Sigmoid colon (tissue), 7 donors: ENCODE data around the gene SLC22A3. TPM values are rescaled to one million over a fixed set of nuclear protein-coding genes. Genes with fewer than 3 reads are reported as not detected.
"Not testable (repeated sequence)": the region's sequence is repeated elsewhere in the genome, so short reads cannot be mapped to it uniquely, and the experiment has no call there.

ENCODE experiments used
- DNase-seq: peaks from one replicate; pipeline ENCODE4 v3.0.0-alpha.2; 2019
- H3K27ac ChIP-seq, 4 donors: fragments of 200-600 bp; sonication (generic); one replicate each; pipeline ENCODE4 v1.5.1; 2016 to 2019; ENCODE audit warnings: mild to moderate bottlenecking in 1 of 4
- H3K27me3 ChIP-seq, 3 donors: fragments of 200-600 bp; sonication (generic); one replicate each; pipeline ENCODE4 v1.5.1; 2019; ENCODE audit warnings: mild to moderate bottlenecking in 1 of 3
- H3K36me3 ChIP-seq, 4 donors: fragments of 200-600 bp; sonication (generic); one replicate each; pipeline ENCODE4 v1.5.1; 2016 to 2019
- H3K4me1 ChIP-seq, 4 donors: fragments of 200-600 bp; sonication (generic); one replicate each; pipeline ENCODE4 v1.5.1; 2017 to 2019
- H3K4me3 ChIP-seq, 4 donors: fragments of 200-600 bp; sonication (generic); one replicate each; pipeline ENCODE4 v1.5.1; 2017 to 2019; ENCODE audit warnings: mild to moderate bottlenecking in 2 of 4, moderate library complexity in 1 of 4
- H3K9me3 ChIP-seq, 4 donors: fragments of 200-600 bp in 3 of 4; sonication (generic) in 3 of 4; one replicate each; pipeline versions ENCODE4 v1.5.1 to v1.6.1; 2013 to 2019
- EP300 ChIP-seq, 4 donors: sonication (generic); formaldehyde crosslinking; IDR thresholded peaks; one replicate each; pipeline ENCODE4 v1.6.1; 2017; ENCODE audit warnings: antibody characterized with exemption in 4 of 4
- POLR2A ChIP-seq, 2 donors: fragments of 450-650 bp; IDR thresholded peaks; one replicate each; pipeline ENCODE4 v1.6.1; 2016; ENCODE audit warnings: antibody characterized with exemption in 2 of 2, mild to moderate bottlenecking in 2 of 2, moderate library complexity in 2 of 2
- POLR2AphosphoS5 ChIP-seq, 4 donors: sonication (generic); formaldehyde crosslinking; IDR thresholded peaks; one replicate each; pipeline ENCODE4 v1.6.1; 2017; ENCODE audit warnings: antibody characterized with exemption in 4 of 4
- WGBS, 2 donors: extraction: QIAGEN DNeasy Blood & Tissue Kit; methylation state at CpG; one replicate each; pipeline ENCODE4 v1.1.7; 2013; 5-methylcytosine and 5-hydroxymethylcytosine counted together
- intact Hi-C: fragments of 100-400 bp; cut with DNase I; formaldehyde crosslinking; loops from one replicate; pipeline ENCODE4 v1.15.1; 2023
- polyA plus RNA-seq, 3 donors: library from polyadenylated mRNA; stranded (reverse); fragments of 200-250 nt; gene quantifications; one replicate each; pipeline ENCODE4 v1.2.3, GENCODE V29; 2013
- total RNA-seq, 4 donors: library from RNA; depleted of rRNA; stranded (reverse); fragments of >200 nt; gene quantifications; one replicate each; pipeline ENCODE4 v1.1.0, GENCODE V29; 2016
- TF ChIP-seq, protein P1 (sequence below), 4 experiments: fragments of 450-650 bp in 3 of 4; fragments of 200-600 bp in 1 of 4; IDR thresholded peaks; one replicate each; pipeline ENCODE4 v1.5.1; 2016 to 2019; ENCODE audit warnings: antibody characterized with exemption in 4 of 4, mild to moderate bottlenecking in 3 of 4, moderate library complexity in 2 of 4
- donor health status: healthy with polysubstance abuse.
- donor health status: Bipolar disorder and iron deficiency.
- donor health status: healthy.

Gene SLC22A3
- total and polyA plus RNA-seq, 7 donors = 0.23 to 26.3 (median 13.6) TPM

DNA sequence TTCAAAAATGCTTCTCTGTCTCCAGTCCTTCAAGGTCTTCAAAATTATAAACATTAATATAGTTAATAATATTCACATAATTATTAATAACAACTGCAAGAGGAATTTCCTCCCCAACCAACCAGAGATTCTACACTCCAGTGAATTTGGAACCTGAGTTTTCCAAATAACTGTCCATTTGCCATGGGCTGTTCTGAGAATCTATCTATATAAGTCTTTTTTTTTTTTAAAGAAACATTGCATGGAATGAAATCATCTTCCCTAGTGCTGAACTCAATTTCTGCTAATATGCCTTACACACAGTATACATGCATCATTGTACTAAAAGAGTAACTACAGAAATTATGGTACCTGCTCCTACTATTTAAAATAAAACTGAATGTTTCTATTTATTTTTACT is 113.9 kb downstream of the SLC22A3 start:
- no peak for TF ChIP-seq EP300 (IDR thresholded peaks at IDR 0.05)
- no peak for TF ChIP-seq POLR2A (IDR thresholded peaks at IDR 0.05)
- TF ChIP-seq, protein P1, sequence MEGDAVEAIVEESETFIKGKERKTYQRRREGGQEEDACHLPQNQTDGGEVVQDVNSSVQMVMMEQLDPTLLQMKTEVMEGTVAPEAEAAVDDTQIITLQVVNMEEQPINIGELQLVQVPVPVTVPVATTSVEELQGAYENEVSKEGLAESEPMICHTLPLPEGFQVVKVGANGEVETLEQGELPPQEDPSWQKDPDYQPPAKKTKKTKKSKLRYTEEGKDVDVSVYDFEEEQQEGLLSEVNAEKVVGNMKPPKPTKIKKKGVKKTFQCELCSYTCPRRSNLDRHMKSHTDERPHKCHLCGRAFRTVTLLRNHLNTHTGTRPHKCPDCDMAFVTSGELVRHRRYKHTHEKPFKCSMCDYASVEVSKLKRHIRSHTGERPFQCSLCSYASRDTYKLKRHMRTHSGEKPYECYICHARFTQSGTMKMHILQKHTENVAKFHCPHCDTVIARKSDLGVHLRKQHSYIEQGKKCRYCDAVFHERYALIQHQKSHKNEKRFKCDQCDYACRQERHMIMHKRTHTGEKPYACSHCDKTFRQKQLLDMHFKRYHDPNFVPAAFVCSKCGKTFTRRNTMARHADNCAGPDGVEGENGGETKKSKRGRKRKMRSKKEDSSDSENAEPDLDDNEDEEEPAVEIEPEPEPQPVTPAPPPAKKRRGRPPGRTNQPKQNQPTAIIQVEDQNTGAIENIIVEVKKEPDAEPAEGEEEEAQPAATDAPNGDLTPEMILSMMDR (IDR thresholded peaks at IDR 0.05) = no peak
- TF ChIP-seq POLR2AphosphoS5 (IDR thresholded peaks at IDR 0.05) = no peak
- no peak overlapping the region for H3K27ac ChIP-seq
- H3K27me3 ChIP-seq = no peaks in the 10 kb centered on the region
- H3K4me3 ChIP-seq = no peak overlapping the region
- no peaks in the 10 kb centered on the region for H3K9me3 ChIP-seq
- no peaks in the 10 kb centered on the region for H3K4me1 ChIP-seq
- intact Hi-C loops = no loop called here
- no peak for DNase-seq
- H3K36me3 ChIP-seq = no peaks in the 10 kb centered on the region

DNA sequence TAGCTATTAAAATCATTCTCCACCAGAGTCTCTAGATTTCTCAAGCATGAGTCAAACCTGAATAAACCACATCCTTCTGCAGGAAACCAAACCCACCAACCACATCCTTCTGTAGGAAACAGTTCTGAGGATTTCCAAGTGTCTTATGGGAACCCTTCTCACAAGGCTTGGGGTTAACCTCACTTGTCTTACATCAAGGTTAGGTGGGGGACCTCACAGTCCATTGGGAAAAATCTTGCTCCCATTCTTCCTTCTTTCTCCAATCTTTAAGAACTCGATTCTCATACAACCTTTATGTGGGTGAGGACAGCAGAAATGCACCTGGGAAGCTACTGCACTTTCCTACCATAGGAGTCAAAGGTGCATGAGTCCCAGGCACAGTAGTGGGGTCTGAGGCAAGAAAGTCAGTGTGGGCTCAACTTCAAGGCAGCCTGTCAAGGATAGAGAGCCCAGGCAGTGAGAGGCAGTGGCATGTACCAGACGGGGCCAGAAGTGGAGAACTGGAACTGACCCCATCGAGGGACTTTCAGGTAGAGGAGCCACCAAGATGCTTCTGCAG is 114.5 kb downstream of the SLC22A3 start:
- no peaks in the 10 kb centered on the region for H3K4me1 ChIP-seq
- H3K4me3 ChIP-seq = no peak overlapping the region
- no peak for TF ChIP-seq POLR2A (IDR thresholded peaks at IDR 0.05)
- TF ChIP-seq, protein P1 (IDR thresholded peaks at IDR 0.05) = no peak
- no peak for TF ChIP-seq POLR2AphosphoS5 (IDR thresholded peaks at IDR 0.05)
- TF ChIP-seq EP300 (IDR thresholded peaks at IDR 0.05) = no peak
- no peak for DNase-seq
- no peak overlapping the region for H3K27ac ChIP-seq
- H3K36me3 ChIP-seq = no peaks in the 10 kb centered on the region
- intact Hi-C loops = no loop called here
- WGBS, 2 donors = 32 to 75% methylated on average over 3 of the region's 3 CpGs
- H3K9me3 ChIP-seq = no peaks in the 10 kb centered on the region
- H3K27me3 ChIP-seq = no peaks in the 10 kb centered on the region

DNA sequence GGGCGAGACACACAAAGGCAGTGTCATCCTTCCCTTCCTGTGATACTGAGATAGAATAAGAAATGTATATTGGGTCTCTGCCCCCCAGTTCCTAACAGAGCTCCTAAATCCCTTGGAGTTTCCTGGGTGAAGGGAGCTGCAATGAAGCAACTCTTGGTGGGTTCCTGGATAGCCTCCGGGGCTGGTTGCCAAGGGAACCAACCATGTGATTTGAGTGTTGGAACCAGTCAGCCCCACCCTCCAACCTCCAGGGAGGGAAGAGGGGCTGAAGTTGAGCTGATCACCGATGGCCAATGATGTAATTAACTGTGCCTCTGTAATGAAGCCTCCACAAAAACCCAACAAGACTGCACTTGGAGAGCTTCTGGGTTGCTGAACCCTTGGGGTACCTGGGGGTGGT is 116.6 kb downstream of the SLC22A3 start:
- no peak for DNase-seq
- WGBS, 2 donors = 83 to 89% methylated on average over 3 of the region's 3 CpGs
- Histone ChIP-seq H3K9me3 (no peaks in the 10 kb centered on the region), H3K27me3 (no peaks in the 10 kb centered on the region), H3K4me3 (no peak overlapping the region), H3K27ac (no peak overlapping the region), H3K4me1 (no peaks in the 10 kb centered on the region), H3K36me3 (no peaks in the 10 kb centered on the region)
- intact Hi-C loops = no loop called here
- no peak for TF ChIP-seq POLR2AphosphoS5 (IDR thresholded peaks at IDR 0.05)
- no peak for TF ChIP-seq EP300 (IDR thresholded peaks at IDR 0.05)

DNA sequence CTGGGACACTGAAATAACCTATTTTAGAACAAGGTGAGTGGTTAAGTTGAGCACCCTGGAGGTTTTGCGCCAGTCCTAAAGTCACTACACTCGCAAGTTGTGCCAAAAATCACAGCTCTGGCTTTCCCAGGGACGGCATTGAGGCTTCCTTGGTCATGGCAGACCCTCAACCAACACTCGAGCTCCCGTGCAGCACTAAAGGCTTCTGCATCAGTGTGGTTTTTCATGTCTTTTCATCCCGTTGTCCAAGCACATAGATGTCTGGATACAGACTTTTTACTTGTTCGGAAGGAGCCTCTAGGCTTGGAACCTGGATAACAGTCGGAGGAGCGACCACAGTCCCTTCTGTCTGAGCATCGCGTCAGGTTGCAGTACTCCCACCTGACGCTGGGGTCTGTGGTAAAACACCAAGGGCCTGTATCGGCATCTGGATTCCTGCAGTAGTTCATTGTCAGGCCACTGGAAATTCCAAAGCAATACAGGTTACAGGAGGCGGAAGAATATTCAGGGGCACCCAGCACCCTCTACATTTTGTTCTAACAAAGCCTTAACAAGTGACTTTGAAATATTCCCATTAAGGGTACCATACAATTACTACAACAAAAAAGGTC is 119.2 kb downstream of the SLC22A3 start:
- DNase-seq, H3K4me3 ChIP-seq: not testable (repeated sequence)

DNA sequence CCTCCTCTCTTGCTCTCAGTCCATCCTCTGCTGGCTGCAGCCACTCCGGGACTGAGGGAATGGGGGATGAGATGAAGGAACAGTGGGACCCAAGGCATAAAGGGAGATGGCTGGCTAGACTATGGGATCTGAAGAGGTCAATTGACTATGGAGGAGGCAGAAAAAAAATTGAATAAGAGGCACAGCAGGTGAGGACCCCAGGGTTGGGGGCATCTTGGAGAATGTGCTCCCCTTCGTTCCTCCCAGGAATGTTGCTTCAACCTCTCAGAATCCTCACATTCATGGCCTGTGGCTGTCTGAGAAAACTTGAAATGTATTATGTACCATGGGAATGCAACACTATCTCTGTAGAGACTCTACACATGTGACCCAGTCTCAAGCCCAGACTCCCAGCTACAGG is 121.0 kb downstream of the SLC22A3 start:
- intact Hi-C loops = no loop called here
- Histone ChIP-seq H3K27me3 (no peaks in the 10 kb centered on the region), H3K27ac (no peak overlapping the region), H3K9me3 (no peaks in the 10 kb centered on the region), H3K36me3 (no peaks in the 10 kb centered on the region), H3K4me3 (no peak overlapping the region), H3K4me1 (no peaks in the 10 kb centered on the region)
- DNase-seq = no peak
- TF ChIP-seq, protein P1 (IDR thresholded peaks at IDR 0.05) = no peak
- no peak for TF ChIP-seq POLR2AphosphoS5 (IDR thresholded peaks at IDR 0.05)
- no peak for TF ChIP-seq EP300 (IDR thresholded peaks at IDR 0.05)
- TF ChIP-seq POLR2A (IDR thresholded peaks at IDR 0.05) = no peak
- WGBS, 2 donors = 45 to 73% methylated on average over 2 of the region's 2 CpGs

More for the DNA sequence above, 119.2 kb downstream of the SLC22A3 start:
- H3K36me3 ChIP-seq, H3K4me1 ChIP-seq, H3K27me3 ChIP-seq, H3K9me3 ChIP-seq, H3K27ac ChIP-seq, intact Hi-C loops: not testable (repeated sequence)
- WGBS, 2 donors = 86 to 93% methylated on average over 14 of the region's 14 CpGs

DNA sequence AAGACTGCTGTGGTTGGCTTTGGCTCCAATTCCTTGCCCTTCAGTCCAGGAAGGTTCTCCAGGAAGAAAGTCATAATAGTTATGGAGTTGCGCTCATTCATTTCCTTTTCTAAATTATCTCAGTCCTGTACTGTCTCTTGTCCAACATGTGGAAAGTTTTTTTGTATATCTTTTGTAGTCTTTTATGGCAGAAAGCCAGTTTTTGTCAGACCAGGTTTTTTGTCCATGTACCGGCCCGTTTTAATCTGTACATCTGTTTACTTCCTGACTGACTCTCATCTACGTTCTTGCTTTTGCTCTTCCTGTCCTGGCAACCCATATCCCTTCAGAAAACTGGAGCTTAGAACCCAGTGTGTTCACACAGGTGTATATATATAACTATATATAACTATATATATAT is 127.9 kb downstream of the SLC22A3 start:
- H3K9me3 ChIP-seq, H3K4me3 ChIP-seq, intact Hi-C loops, H3K36me3 ChIP-seq, H3K4me1 ChIP-seq, H3K27me3 ChIP-seq, DNase-seq, H3K27ac ChIP-seq: not testable (repeated sequence)
- WGBS, 2 donors = 52 to 75% methylated on average over 4 of the region's 4 CpGs

DNA sequence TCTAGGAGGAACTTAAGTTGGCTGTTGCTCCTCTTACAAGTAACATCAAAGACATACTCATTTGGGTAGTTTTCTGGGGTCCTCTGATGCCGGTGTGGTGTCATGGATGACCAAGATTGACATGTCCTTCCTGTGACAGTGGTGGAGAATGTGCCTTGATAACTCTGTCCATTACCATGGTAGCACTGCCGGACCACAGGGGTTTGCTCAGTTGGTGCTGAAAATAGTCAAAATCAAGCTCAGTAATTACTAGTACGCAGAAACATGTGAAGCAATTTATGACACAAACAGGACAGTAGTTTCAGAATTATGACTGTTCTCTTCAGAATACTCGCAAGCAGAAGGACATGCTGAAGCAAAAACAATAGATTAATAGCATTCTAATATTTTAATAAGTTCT is 128.9 kb downstream of the SLC22A3 start:
- H3K27ac ChIP-seq, H3K27me3 ChIP-seq, DNase-seq, H3K9me3 ChIP-seq, intact Hi-C loops, H3K4me1 ChIP-seq, H3K36me3 ChIP-seq, H3K4me3 ChIP-seq: not testable (repeated sequence)
- WGBS, 2 donors = 90 to 93% methylated on average over 4 of the region's 4 CpGs
